ENCODE results near the gene ZIC5.

ZIC5 gene

DNA sequence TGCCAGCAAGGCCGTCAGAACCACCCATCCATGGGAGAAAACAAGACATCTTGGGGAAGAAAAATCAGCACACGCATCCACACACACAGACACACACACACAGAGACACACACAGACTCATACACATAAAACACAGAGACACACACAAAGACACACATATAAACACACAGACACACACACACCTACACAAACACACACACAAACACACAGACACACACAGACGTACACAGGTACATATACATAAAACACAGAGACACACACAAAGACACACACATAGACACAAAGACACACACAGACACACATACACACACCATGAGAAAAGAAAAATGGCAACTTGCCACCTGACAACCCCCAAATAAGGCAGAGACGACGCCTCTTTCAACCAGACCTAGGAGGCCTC is 40.6 kb downstream of the ZIC5 start:
- no peak for DNase-seq (ENCODE audit: low read depth)

DNA sequence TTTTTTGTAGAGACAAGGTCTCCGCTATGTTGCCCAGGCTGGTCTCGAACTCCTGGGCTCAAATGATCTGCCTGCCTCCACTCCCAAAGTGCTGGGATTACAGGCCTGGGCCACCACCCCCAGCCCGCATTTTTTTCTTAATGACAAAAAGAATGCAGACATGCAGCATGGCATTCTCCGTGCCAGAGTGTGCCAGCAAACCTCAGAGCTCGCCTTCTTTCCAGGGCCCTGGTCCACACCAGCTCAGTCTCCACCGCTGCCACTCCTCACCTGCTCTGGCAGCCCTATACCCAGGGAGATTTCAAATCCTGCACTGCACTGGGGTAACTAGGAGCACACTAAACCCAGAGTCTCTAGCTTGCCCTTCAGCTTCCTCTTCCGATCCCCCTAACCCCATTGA is 41.7 kb downstream of the ZIC5 start:
- no peak for DNase-seq (ENCODE audit: low read depth)

DNA sequence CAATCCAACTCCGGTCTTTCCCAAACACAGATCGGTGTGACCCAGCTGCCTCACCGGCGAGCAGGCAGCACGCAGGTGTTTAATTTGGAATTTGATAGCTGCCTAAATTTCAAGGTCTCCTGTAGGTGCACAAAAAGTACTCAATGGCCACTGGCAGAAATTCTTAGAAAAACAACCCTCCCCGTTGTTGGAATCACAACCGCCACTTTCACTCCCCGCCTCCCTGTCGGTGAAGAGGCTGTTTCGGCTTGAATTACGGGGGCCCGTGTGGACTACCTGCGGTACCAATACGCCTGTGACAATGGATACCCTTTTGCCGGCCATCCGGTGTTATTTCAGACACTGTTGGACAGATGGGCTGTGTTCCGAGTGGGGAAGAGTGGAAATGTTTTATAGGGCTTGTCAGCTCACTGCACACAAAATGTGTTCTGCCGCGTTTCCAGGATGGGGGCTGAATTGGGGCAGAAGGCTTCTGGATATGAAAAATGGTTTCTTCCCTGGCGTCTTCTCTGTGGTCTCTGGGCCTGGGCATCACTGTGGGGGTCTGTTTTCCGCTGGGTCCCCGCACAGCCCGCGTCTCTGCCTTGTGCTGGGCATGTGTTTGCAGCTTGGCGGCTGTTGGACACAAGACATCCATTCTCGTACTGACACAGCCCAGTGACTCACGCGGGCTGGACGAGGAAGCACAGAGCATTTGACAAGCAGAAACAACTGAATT is 45.4 kb downstream of the ZIC5 start:
- no peak for DNase-seq (ENCODE audit: low read depth)

DNA sequence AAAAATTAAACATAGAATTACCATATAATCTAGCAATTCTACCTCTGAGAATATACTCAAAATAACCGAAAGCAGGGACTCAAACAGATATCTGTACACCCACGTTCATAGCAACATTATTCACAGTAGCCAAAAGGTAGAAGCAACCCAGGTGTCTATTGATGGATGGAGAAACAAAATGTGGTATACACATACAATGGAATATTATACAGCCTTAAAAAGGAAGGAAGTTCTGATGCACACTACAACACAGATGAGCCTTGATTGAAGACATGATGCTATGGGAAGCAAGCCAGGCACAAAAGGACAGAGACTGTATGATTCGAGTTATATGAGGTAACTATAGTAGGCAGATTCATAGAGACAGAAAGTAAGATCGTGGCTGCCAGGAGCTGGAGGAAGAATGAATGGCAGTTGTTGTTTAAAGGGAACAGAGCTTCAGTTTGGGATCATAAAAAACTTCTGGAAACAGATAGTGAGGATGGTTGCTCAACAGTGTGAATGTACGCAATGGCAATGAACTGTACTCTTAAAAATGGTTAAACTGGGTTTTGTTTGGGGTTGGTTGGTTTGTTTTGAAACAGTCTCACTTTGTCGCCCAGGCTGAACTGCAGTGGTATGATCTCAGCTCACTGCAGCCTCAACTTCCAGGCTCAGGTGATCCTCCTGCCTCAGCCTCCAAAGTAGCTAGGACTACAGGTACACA is 47.5 kb downstream of the ZIC5 start:
- no peak for DNase-seq (ENCODE audit: low read depth)

DNA sequence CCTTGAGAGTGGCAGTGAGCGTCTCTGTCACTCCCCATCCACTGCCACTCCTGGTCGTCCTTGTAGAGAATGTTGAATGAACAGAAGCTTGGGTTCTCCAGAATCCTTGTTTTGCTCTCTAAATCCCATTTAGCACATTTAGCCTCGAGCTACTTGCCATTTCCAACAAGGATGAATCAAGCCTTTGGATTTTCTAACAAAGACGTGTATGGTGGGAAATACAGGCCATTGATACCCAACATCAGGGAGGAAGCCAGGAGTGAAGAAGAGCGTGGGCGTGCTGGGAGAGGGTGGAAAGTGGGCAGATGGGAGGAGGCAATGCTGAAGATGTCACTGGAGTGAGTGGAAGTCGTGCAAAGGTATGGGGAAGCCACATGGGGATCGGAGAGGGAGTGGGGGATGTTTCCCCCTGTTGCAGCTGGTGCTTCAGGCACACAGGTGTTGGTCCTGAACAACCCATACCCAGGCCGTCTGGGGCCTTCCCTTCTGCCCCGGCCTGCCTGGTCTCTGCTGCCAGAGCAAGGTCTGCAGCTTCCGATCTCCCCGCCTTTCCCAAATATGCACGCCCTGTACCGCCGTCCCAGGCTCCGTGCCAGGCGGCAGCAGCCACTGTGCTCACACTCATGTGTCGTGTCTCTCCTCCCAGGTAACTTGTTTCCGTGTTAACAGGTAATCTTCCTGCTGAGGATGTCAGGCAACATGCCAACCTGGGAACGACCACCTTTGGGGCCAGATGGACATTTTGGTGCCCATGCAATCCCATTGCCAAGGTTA is 48.7 kb downstream of the ZIC5 start:
- no peak for DNase-seq (ENCODE audit: low read depth)

DNA sequence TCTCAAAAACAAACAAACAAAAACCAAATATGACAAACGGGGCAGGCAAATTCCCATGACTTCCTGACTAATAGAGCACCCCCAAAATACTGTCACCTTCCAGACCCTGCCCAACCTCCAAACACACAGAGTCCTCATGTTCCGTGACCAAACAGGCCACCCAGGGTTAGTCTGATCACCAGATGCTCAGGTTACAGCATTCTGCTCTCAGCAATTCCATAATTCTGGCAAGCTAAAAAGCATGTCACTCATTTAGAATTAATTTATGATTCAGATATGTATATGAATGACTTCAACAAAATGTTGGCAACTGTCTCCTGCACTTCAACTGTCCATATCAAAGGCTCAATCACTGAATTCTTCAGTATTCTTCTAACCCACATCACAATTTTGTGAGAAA is 52.4 kb downstream of the ZIC5 start:
- no peak for DNase-seq (ENCODE audit: low read depth)

DNA sequence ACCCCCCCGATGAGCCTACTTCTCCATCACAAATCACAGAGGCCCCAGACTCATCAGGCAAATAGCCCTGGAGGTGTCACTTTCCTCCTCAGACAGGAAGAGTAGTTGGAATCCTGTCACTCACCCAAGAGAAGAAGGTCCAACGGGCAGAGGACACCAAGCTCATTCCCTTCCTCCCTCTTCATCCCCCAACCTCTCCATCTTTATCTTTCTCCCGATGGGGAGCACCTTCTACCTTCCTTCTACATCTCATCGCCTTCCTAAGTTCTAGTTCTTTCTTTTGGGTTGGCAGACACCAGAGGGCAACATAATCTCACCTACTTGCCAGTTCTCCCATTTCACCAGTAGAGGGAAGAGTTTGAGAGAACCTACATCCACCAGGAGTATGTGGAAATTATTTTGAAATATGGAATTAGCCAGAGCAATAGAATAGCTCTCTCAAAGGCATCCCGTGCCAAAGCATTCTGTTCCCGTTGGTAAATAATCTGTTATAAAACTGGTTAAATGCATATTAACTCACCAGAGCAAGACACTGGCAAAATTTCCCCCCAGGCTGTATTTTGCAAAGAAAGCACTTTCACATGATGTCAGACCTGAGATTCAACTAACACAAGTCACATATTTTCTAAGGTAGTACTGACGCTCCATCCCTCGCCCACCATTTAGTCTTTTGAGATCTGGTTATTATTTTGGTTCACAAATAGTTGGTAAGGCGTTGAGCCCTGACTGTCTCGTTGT is 55.0 kb downstream of the ZIC5 start:
- DNase-seq (ENCODE audit: low read depth), result no peak

DNA sequence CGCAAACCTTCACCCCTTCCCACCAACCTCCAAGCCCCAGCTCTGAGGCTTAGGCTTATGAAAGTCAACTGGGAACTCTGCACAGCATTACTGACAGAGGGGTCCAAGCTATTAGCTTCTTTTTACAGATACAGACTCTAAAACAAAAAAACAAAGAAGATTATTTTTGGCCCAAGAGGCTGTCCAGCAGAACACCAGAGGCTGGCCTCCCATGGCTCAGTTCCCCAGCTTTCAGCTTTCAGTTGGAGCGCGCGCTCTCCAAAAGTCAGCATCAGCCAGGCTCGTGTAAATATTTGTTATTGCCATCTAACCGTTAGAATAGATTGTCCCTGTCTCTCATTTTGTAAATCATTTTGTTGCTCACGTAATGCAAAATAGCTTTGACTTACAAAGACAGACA is 58.4 kb downstream of the ZIC5 start:
- DNase-seq (ENCODE audit: low read depth), result no peak

All from T follicular helper cell (primary cell).